ENCODE results near the gene MBD4.

MBD4 gene

GRCh38 chr3:129449279-129450115 lies 9.7 kb upstream of the MBD4 start:
- H3K36me3 ChIP-seq (ENCODE audit: insufficient read depth, low read length), result no peaks in the 10 kb centered on the region
- H3K4me1 ChIP-seq (ENCODE audit: insufficient read depth, low read length), result peaks cover 20% of the 10 kb centered on the region
- H3K9ac ChIP-seq (ENCODE audit: low read depth, low read length), result no peak overlapping the region
- no peaks in the 10 kb centered on the region for H3K9me3 ChIP-seq (ENCODE audit: control insufficient read depth, insufficient read depth, low read length)

GRCh38 chr3:129448186-129448895 lies 8.6 kb upstream of the MBD4 start:
- Histone ChIP-seq H3K36me3 (ENCODE audit: insufficient read depth, low read length) (no peaks in the 10 kb centered on the region), H3K9me3 (ENCODE audit: control insufficient read depth, insufficient read depth, low read length) (no peaks in the 10 kb centered on the region), H3K9ac (ENCODE audit: low read depth, low read length) (peak overlapping the region; percentile 40; the same call in 1 of the 2 replicates), H3K4me1 (ENCODE audit: insufficient read depth, low read length) (peaks cover 20% of the 10 kb centered on the region)

GRCh38 chr3:129446926-129447325 lies 7.2 kb upstream of the MBD4 start:
- Histone ChIP-seq H3K4me1 (ENCODE audit: insufficient read depth, low read length) (peaks cover 22% of the 10 kb centered on the region), H3K36me3 (ENCODE audit: insufficient read depth, low read length) (no peaks in the 10 kb centered on the region), H3K9me3 (ENCODE audit: control insufficient read depth, insufficient read depth, low read length) (no peaks in the 10 kb centered on the region), H3K9ac (ENCODE audit: low read depth, low read length) (no peak overlapping the region)

- Histone ChIP-seq H3K9me3 (ENCODE audit: control insufficient read depth, insufficient read depth, low read length) (no peaks in the 10 kb centered on the region), H3K9ac (ENCODE audit: low read depth, low read length) (no peak overlapping the region), H3K4me1 (ENCODE audit: insufficient read depth, low read length) (peaks cover 30% of the 10 kb centered on the region), H3K36me3 (ENCODE audit: insufficient read depth, low read length) (no peaks in the 10 kb centered on the region)
These were observed 5.7 kb upstream of the MBD4 start for GRCh38 chr3:129445471-129445870.

GRCh38 chr3:129442947-129443346 lies 3.2 kb upstream of the MBD4 start:
- H3K9ac ChIP-seq (ENCODE audit: low read depth, low read length), result no peak overlapping the region
- H3K36me3 ChIP-seq (ENCODE audit: insufficient read depth, low read length), result 0 out of 2 replicates have a peak, but pooled peaks cover 1% of the 10 kb centered on the region
- H3K4me1 ChIP-seq (ENCODE audit: insufficient read depth, low read length), result peaks cover 22% of the 10 kb centered on the region
- no peaks in the 10 kb centered on the region for H3K9me3 ChIP-seq (ENCODE audit: control insufficient read depth, insufficient read depth, low read length)

GRCh38 chr3:129442486-129442885 lies 2.7 kb upstream of the MBD4 start:
- 0 out of 2 replicates have a peak, but pooled peaks cover 6% of the 10 kb centered on the region for H3K36me3 ChIP-seq (ENCODE audit: insufficient read depth, low read length)
- no peaks in the 10 kb centered on the region for H3K9me3 ChIP-seq (ENCODE audit: control insufficient read depth, insufficient read depth, low read length)
- no peak overlapping the region for H3K9ac ChIP-seq (ENCODE audit: low read depth, low read length)
- peaks cover 20% of the 10 kb centered on the region for H3K4me1 ChIP-seq (ENCODE audit: insufficient read depth, low read length)

GRCh38 chr3:129441782-129442181 lies 2.0 kb upstream of the MBD4 start:
- Histone ChIP-seq H3K9ac (ENCODE audit: low read depth, low read length) (no peak overlapping the region; the same call in 1 of the 2 replicates), H3K9me3 (ENCODE audit: control insufficient read depth, insufficient read depth, low read length) (no peaks in the 10 kb centered on the region), H3K36me3 (ENCODE audit: insufficient read depth, low read length) (peaks cover 10% of the 10 kb centered on the region), H3K4me1 (ENCODE audit: insufficient read depth, low read length) (peaks cover 16% of the 10 kb centered on the region)

- Histone ChIP-seq H3K9me3 (ENCODE audit: control insufficient read depth, insufficient read depth, low read length) (no peaks in the 10 kb centered on the region), H3K9ac (ENCODE audit: low read depth, low read length) (peak overlapping the region; percentile 98; the same call in 1 of the 2 replicates), H3K4me1 (ENCODE audit: insufficient read depth, low read length) (peaks cover 15% of the 10 kb centered on the region), H3K36me3 (ENCODE audit: insufficient read depth, low read length) (peaks cover 16% of the 10 kb centered on the region)
These were observed 1.5 kb upstream of the MBD4 start for GRCh38 chr3:129441215-129441614.

- no peaks in the 10 kb centered on the region for H3K9me3 ChIP-seq (ENCODE audit: control insufficient read depth, insufficient read depth, low read length)
- peak overlapping the region; percentile 98 for H3K9ac ChIP-seq (ENCODE audit: low read depth, low read length)
- peaks cover 15% of the 10 kb centered on the region for H3K4me1 ChIP-seq (ENCODE audit: insufficient read depth, low read length)
- H3K36me3 ChIP-seq (ENCODE audit: insufficient read depth, low read length), result peaks cover 17% of the 10 kb centered on the region
These were observed 956 bp upstream of the MBD4 start for GRCh38 chr3:129440618-129441190.

GRCh38 chr3:129439226-129439816 lies 427 bp downstream of the MBD4 start:
- no peaks in the 10 kb centered on the region for H3K9me3 ChIP-seq (ENCODE audit: control insufficient read depth, insufficient read depth, low read length)
- H3K4me1 ChIP-seq (ENCODE audit: insufficient read depth, low read length), result peaks cover 15% of the 10 kb centered on the region
- peaks cover 17% of the 10 kb centered on the region for H3K36me3 ChIP-seq (ENCODE audit: insufficient read depth, low read length)
- H3K9ac ChIP-seq (ENCODE audit: low read depth, low read length), result peak overlapping the region; percentile 98

GRCh38 chr3:129435367-129435766 lies 4.4 kb downstream of the MBD4 start:
- no peak overlapping the region for H3K9ac ChIP-seq (ENCODE audit: low read depth, low read length)
- peaks cover 5% of the 10 kb centered on the region; the same call in 1 of the 2 replicates for H3K4me1 ChIP-seq (ENCODE audit: insufficient read depth, low read length)
- peaks cover 27% of the 10 kb centered on the region for H3K36me3 ChIP-seq (ENCODE audit: insufficient read depth, low read length)
- no peaks in the 10 kb centered on the region for H3K9me3 ChIP-seq (ENCODE audit: control insufficient read depth, insufficient read depth, low read length)

- H3K9me3 ChIP-seq (ENCODE audit: control insufficient read depth, insufficient read depth, low read length), result no peaks in the 10 kb centered on the region
- H3K36me3 ChIP-seq (ENCODE audit: insufficient read depth, low read length), result peaks cover 27% of the 10 kb centered on the region
- H3K4me1 ChIP-seq (ENCODE audit: insufficient read depth, low read length), result peaks cover 5% of the 10 kb centered on the region; the same call in 1 of the 2 replicates
- no peak overlapping the region for H3K9ac ChIP-seq (ENCODE audit: low read depth, low read length)
These were observed 5.6 kb downstream of the MBD4 start for GRCh38 chr3:129434140-129434539.

- H3K36me3 ChIP-seq (ENCODE audit: insufficient read depth, low read length), result peaks cover 27% of the 10 kb centered on the region
- peaks cover 4% of the 10 kb centered on the region; the same call in 1 of the 2 replicates for H3K4me1 ChIP-seq (ENCODE audit: insufficient read depth, low read length)
- H3K9ac ChIP-seq (ENCODE audit: low read depth, low read length), result no peak overlapping the region
- H3K9me3 ChIP-seq (ENCODE audit: control insufficient read depth, insufficient read depth, low read length), result no peaks in the 10 kb centered on the region
These were observed 6.2 kb downstream of the MBD4 start for GRCh38 chr3:129433565-129433964.

GRCh38 chr3:129432671-129433070 lies 7.1 kb downstream of the MBD4 start:
- H3K9ac ChIP-seq (ENCODE audit: low read depth, low read length), result no peak overlapping the region
- no peaks in the 10 kb centered on the region for H3K9me3 ChIP-seq (ENCODE audit: control insufficient read depth, insufficient read depth, low read length)
- peaks cover 23% of the 10 kb centered on the region for H3K36me3 ChIP-seq (ENCODE audit: insufficient read depth, low read length)
- no peaks in the 10 kb centered on the region for H3K4me1 ChIP-seq (ENCODE audit: insufficient read depth, low read length)

Measured in ES-I3 (cell line).